Breast epithelium (tissue), 4 donors: Measurements from ENCODE around the gene RIPOR1. TPM values are rescaled to one million over a fixed set of nuclear protein-coding genes. Genes with fewer than 3 reads are reported as not detected.

Experiments
- DNase-seq, 2 donors: peaks; one replicate each; pipeline ENCODE4 v3.0.0-alpha.2; 2019; ENCODE audit warnings: low spot score in 2 of 2
- H3K27ac ChIP-seq, 2 donors: fragments of 200-600 bp; sonication (generic) in 1 of 2; one replicate each; pipeline ENCODE4 v1.5.1; 2016 to 2019; ENCODE audit warnings: mild to moderate bottlenecking in 1 of 2
- H3K27me3 ChIP-seq, 2 donors: fragments of 200-600 bp; sonication (generic) in 1 of 2; one replicate each; pipeline versions ENCODE4 v1.5.1 to v1.6.0; 2017 to 2019; ENCODE audit warnings: control low read depth in 1 of 2, mild to moderate bottlenecking in 1 of 2
- H3K36me3 ChIP-seq: fragments of 200-600 bp; one replicate; pipeline ENCODE4 v1.5.1; 2019
- H3K4me1 ChIP-seq, 2 donors: fragments of 200-600 bp; sonication (generic); one replicate each; pipeline ENCODE4 v1.5.1; 2016 to 2019; ENCODE audit warnings: control low read depth in 1 of 2
- H3K4me3 ChIP-seq, 3 donors: fragments of 200-600 bp; sonication (generic); 1 replicate in 2 of 3; 2 replicates in 1 of 3; pipeline ENCODE4 v1.5.1; 2016 to 2019; ENCODE audit warnings: mild to moderate bottlenecking in 3 of 3, moderate library complexity in 2 of 3
- H3K9me3 ChIP-seq, 2 donors: fragments of 200-600 bp; sonication (generic) in 1 of 2; one replicate each; pipeline ENCODE4 v1.5.1; 2016 to 2019; ENCODE audit warnings: control low read depth in 1 of 2
- POLR2A ChIP-seq: fragments of 450-650 bp; IDR thresholded peaks from one replicate; pipeline ENCODE4 v1.6.1; 2016; ENCODE audit warnings: antibody characterized with exemption, mild to moderate bottlenecking, moderate library complexity
- POLR2AphosphoS5 ChIP-seq, 3 donors: sonication (generic); formaldehyde crosslinking; IDR thresholded peaks; one replicate each; pipeline ENCODE4 v1.6.1; 2017; ENCODE audit warnings: antibody characterized with exemption in 3 of 3
- intact Hi-C: fragments of 100-400 bp; cut with DNase I; formaldehyde crosslinking; loops from one replicate; pipeline ENCODE4 v1.15.1; 2023; ENCODE audit warnings: low total_unique reads
- total RNA-seq, 3 donors: library from RNA; depleted of rRNA; stranded (reverse); fragments of >200 nt; gene quantifications; one replicate each; pipeline ENCODE4 v1.1.0, GENCODE V29; 2016
- TF ChIP-seq, protein P1 (sequence below), 3 donors: fragments of 450-650 bp; IDR thresholded peaks; one replicate each; pipeline ENCODE4 v1.5.1; 2016 to 2017; ENCODE audit warnings: antibody characterized with exemption in 3 of 3, mild to moderate bottlenecking in 3 of 3, moderate library complexity in 3 of 3

Gene RIPOR1
- total RNA-seq, 3 donors from 2014 or later = 32.0 to 50.5 (median 33.4) TPM

DNA sequence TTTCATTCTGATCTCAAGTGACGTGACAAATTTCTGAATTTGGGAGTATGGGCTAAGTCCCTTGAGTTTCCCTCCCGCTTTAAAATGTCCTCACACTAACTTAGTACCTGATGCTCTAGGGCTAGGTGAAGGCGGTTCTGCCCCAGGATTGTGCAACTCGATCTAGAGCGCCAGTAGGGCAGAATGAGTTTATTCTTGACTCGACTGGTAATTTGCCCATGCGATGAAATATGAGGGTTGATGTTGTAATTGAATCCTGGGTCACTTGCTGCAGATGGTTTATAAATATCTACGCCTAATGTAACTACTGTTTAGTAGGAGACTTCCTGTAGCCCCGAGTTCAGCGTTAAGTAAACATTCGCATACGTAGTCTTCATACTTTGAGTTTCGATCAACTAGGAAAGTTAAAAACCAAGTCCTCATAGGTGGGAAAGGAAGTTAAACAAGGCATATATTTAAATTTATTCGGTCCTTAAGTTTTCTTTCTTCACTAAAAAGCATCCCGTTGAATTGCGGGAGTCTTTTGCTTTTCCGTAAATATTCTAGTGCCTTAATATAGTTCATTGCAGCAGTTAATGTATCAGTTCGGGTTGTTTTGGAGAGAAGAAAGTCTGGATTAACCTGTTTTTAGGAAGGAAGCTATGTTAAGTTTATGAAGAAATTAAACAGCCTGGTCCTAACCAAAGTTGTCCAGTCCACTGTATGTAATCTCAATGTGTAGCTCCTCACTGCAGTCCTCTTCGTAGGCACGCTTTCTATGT lies 35.3 kb downstream of the RIPOR1 start:
- Histone ChIP-seq H3K4me1 (peaks cover 8% of the 10 kb centered on the region in 2 donors), H3K36me3 (no peaks in the 10 kb centered on the region), H3K27me3 (no peaks in the 10 kb centered on the region), H3K9me3 (no peaks in the 10 kb centered on the region), H3K27ac (peak overlapping the region; percentile 97 to 100), H3K4me3 (peak overlapping the region; percentile 84 to 97 (median 95))
- intact Hi-C loops = no loop called here
- DNase-seq = peak in 1 of 2 donors; percentile 63
- TF ChIP-seq POLR2AphosphoS5 (IDR thresholded peaks at IDR 0.05) (peak in 2 of 3 donors; percentile 38 to 46), POLR2A (no peak)
- TF ChIP-seq, protein P1, sequence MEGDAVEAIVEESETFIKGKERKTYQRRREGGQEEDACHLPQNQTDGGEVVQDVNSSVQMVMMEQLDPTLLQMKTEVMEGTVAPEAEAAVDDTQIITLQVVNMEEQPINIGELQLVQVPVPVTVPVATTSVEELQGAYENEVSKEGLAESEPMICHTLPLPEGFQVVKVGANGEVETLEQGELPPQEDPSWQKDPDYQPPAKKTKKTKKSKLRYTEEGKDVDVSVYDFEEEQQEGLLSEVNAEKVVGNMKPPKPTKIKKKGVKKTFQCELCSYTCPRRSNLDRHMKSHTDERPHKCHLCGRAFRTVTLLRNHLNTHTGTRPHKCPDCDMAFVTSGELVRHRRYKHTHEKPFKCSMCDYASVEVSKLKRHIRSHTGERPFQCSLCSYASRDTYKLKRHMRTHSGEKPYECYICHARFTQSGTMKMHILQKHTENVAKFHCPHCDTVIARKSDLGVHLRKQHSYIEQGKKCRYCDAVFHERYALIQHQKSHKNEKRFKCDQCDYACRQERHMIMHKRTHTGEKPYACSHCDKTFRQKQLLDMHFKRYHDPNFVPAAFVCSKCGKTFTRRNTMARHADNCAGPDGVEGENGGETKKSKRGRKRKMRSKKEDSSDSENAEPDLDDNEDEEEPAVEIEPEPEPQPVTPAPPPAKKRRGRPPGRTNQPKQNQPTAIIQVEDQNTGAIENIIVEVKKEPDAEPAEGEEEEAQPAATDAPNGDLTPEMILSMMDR (IDR thresholded peaks at IDR 0.05) = no peak

DNA sequence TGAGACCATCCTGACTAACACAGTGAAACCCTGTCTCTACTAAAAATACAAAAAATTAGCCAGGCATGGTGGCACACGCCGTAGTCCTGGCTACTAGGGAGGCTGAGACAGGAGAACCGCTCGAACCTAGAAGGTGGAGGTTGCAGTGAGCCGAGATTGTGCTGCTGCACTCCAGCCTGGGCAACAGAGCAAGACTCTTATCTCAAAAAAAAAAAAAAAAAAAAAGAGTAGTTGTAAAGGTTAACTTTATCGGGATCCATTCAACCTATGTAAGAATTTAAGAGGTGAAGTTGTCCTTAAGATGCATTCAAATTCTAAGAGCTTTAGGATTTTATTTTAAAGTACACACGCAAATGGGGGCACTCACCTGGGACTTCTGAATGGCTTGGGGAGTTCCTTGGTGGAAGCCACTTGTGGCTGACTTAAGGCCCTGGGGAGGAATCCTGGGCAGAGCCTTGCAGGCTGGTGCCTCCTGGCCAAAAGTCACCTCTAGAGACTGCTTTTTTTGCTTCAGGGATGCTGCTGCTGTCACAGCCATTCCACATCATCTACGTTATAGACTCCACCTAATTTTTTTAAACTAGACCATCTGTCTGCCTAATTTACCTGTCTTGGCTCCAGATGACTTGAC lies 37.0 kb downstream of the RIPOR1 start:
- H3K4me3 ChIP-seq = no peak overlapping the region
- DNase-seq = no peak
- H3K36me3 ChIP-seq = no peaks in the 10 kb centered on the region
- H3K9me3 ChIP-seq = no peaks in the 10 kb centered on the region
- H3K27ac ChIP-seq = no peak overlapping the region
- peaks cover 8% of the 10 kb centered on the region in 2 donors for H3K4me1 ChIP-seq
- TF ChIP-seq, protein P1 (IDR thresholded peaks at IDR 0.05) = no peak
- TF ChIP-seq POLR2A (no peak), POLR2AphosphoS5 (IDR thresholded peaks at IDR 0.05) (no peak)
- no peaks in the 10 kb centered on the region for H3K27me3 ChIP-seq
- intact Hi-C loops = no loop called here

DNA sequence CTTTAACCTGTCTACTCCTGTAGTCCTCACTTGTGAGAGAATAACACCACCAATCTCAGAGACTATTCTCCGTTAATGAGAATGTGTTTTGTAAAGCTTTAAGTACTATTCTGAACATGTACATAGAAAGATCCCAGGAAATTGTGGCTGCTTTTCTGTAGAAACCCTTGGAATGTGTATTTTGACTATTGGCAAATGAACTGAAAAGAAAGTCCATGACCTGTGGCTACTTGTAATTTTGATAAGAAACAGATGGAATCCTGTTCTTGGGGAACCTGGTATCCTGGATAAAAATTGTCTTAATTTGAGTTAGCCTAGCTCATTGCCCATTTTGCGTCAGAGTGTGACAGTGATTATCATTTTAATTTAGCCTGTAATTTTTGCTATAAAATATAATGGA lies 42.8 kb downstream of the RIPOR1 start:
- Histone ChIP-seq H3K36me3 (no peaks in the 10 kb centered on the region), H3K27ac (no peak overlapping the region), H3K27me3 (no peaks in the 10 kb centered on the region), H3K9me3 (no peaks in the 10 kb centered on the region), H3K4me1 (no peaks in the 10 kb centered on the region), H3K4me3 (no peak overlapping the region)
- TF ChIP-seq POLR2AphosphoS5 (IDR thresholded peaks at IDR 0.05) (no peak), POLR2A (no peak)
- TF ChIP-seq, protein P1 (IDR thresholded peaks at IDR 0.05) = no peak
- DNase-seq = no peak
- intact Hi-C loops = no loop called here

DNA sequence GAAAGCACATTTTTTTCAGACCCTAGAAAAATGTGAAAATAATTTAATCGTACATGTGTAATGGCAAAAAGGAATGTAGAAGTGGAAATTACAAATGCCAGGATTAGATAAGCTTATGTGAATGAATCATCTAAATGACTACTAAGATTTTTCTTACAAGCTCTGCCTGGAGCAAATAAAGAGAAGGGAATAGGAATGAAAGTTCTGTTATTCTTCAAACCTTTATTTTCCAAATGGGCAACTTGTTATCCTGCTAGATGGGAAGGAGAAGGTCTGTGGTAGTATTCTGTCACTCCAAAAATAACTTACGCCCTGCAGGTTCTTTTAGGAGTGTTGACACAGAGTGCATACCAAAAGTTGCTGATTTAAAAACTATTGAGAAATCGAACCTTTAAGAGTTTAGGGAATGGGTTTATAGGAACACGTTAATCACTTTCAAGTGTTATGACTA lies 43.4 kb downstream of the RIPOR1 start:
- H3K4me1 ChIP-seq = no peaks in the 10 kb centered on the region
- TF ChIP-seq, protein P1 (IDR thresholded peaks at IDR 0.05) = no peak
- no peak for TF ChIP-seq POLR2AphosphoS5 (IDR thresholded peaks at IDR 0.05)
- TF ChIP-seq POLR2A = no peak

DNA sequence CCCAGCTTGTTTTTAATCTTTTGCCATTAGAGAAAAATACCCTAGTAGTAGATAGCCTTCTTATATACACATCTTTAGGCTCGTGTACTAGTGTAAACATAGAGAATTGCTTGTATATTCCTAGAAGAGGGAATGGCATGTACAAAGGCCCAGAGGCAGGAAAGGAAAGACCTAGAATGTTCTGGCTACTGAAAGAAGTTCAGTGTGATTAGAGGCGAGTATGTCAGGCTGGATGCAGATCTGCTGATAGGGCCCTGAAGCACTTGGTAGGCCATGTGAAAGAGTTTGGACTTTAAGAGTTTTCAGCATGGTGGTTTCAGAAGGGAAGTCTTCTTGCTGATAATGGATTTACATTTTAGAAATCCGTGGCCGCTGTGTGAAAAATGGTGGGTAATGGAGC lies 51.1 kb downstream of the RIPOR1 start:
- Histone ChIP-seq H3K27ac (no peak overlapping the region), H3K4me1 (no peaks in the 10 kb centered on the region), H3K4me3 (no peak overlapping the region), H3K36me3 (no peaks in the 10 kb centered on the region), H3K27me3 (no peaks in the 10 kb centered on the region), H3K9me3 (no peaks in the 10 kb centered on the region)
- DNase-seq = no peak
- intact Hi-C loops = loop anchor here (10.0 kb wide), 1 partner anchor 835 kb away; no protein-coding TSS in a partner anchor
- no peak for TF ChIP-seq POLR2AphosphoS5 (IDR thresholded peaks at IDR 0.05)
- TF ChIP-seq, protein P1 (IDR thresholded peaks at IDR 0.05) = no peak
- no peak for TF ChIP-seq POLR2A

More for the DNA sequence above, 43.4 kb downstream of the RIPOR1 start:
- no peak for DNase-seq
- H3K27ac ChIP-seq = no peak overlapping the region
- intact Hi-C loops = no loop called here
- H3K27me3 ChIP-seq = no peaks in the 10 kb centered on the region
- no peaks in the 10 kb centered on the region for H3K36me3 ChIP-seq
- H3K9me3 ChIP-seq = no peaks in the 10 kb centered on the region
- H3K4me3 ChIP-seq = no peak overlapping the region
